MG63 (cell line): ENCODE results near the gene LMLN. TPM values are rescaled to one million over a fixed set of nuclear protein-coding genes. Genes with fewer than 3 reads are reported as not detected.

ENCODE experiments used
- DNase-seq: peaks from one replicate; pipeline ENCODE4 v3.0.0-alpha.2; 2020
- H3K27me3 ChIP-seq: fragments of 250-450 bp; sonication (Bioruptor Pico); 2 replicates; pipeline ENCODE4 v1.5.1; 2020; ENCODE audit warnings: mild to moderate bottlenecking, moderate library complexity
- H3K36me3 ChIP-seq: fragments of 250-450 bp; sonication (Bioruptor Pico); 2 replicates; pipeline ENCODE4 v1.5.1; 2020; ENCODE audit warnings: mild to moderate bottlenecking, moderate library complexity
- H3K4me3 ChIP-seq: fragments of 250-450 bp; sonication (Bioruptor Pico); 2 replicates; pipeline ENCODE4 v1.5.1; 2020; ENCODE audit warnings: mild to moderate bottlenecking, moderate library complexity
- H3K9me3 ChIP-seq: fragments of 250-450 bp; sonication (Bioruptor Pico); 2 replicates; pipeline ENCODE4 v1.5.1; 2020; ENCODE audit warnings: mild to moderate bottlenecking, moderate library complexity
- total RNA-seq: library from RNA; depleted of rRNA; stranded (reverse); fragments of >200 nt; shearing (Covaris generic); gene quantifications from 2 replicates; pipeline ENCODE4 v1.2.3, GENCODE V29; 2014; ENCODE audit warnings: low replicate concordance

The LMLN gene
- total RNA-seq, 1 experiment from 2014 or later, result 3.5 TPM

DNA sequence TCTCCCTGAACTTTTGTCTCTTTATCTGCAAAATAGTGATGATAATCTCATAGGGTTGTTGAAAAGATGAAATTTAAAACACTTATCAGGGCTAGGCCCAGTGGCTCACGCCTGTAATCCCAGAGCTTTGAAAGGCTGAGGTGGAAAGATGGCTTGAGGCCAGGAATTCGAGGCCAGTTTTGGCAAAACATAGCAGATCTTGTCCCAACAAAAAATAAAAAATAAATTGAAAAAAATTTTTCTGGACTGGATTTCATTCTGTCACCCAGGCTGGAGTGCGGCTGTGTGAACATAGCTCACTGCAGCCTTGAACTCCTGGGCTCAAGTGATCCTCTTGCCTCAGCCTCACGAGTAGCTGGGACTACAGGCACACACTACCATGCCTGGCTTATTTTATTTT is 29.6 kb downstream of the LMLN start:
- Histone ChIP-seq H3K36me3 (no peaks in the 10 kb centered on the region; the same call in 1 of the 2 replicates), H3K4me3 (no peak overlapping the region), H3K9me3 (no peaks in the 10 kb centered on the region), H3K27me3 (no peaks in the 10 kb centered on the region)
- no peak for DNase-seq

DNA sequence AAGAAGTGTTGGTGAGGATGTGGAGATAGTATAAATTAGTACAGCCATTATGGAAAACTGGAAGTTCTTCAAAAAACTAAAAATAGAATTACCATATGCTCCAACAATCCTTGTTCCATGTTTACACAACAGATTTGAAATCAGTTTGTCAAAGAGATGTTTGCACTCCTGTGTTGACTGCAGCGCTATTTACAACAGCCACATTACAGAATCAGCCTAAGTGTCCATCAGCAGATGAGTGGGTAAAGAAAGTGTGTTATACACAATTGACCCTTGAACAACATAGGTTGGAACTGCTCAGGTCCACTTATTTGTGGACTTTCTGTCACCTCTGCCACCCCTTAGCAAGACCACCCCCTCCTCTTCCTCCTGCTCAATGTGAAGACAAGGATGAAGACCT is 34.7 kb downstream of the LMLN start:
- H3K9me3 ChIP-seq, result no peaks in the 10 kb centered on the region
- DNase-seq, result no peak
- no peaks in the 10 kb centered on the region; the same call in 1 of the 2 replicates for H3K36me3 ChIP-seq
- H3K4me3 ChIP-seq, result no peak overlapping the region
- no peaks in the 10 kb centered on the region for H3K27me3 ChIP-seq

DNA sequence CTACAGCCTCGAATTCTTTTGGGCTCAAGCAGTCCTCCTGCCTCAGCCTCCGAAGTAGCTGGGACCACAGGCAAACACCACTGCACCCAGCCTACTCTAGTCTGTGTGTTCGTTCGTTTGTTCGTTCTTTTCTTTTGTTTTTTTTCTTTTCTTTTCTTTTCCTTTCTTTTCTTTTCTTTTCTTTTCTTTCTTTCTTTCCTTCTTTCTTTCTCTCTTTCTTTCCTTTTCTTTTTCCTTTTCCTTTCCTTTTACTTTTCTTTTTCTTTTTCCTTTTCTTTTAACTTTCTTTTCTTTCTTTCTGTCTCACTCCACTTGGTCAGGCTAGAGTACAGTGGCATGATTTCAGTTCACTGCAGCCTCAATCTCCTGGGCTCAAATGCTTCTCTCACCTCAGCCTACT is 36.8 kb downstream of the LMLN start:
- Histone ChIP-seq H3K27me3 (no peaks in the 10 kb centered on the region), H3K4me3 (no peak overlapping the region), H3K9me3 (no peaks in the 10 kb centered on the region), H3K36me3 (no peaks in the 10 kb centered on the region)
- DNase-seq, result no peak

DNA sequence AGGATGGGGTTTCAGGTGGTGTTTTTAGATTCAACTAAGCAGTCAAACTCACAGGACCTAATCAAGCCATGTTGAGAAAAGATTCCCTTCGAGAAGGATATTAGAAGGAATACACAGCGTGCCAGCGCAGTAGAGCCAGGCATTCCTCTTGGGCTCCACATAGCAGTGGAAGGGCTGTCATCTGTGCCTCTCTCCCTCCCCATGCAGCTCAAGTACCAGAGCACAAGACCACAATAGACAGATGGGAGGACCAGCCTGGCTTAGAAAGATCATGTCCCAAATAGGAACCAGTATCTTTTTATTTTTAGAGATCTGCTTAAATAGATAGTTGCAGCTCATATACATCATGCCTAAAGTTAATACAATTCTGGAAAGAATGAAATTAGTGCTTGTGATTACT is 37.9 kb downstream of the LMLN start:
- DNase-seq, result no peak
- H3K9me3 ChIP-seq, result no peaks in the 10 kb centered on the region
- H3K36me3 ChIP-seq, result no peaks in the 10 kb centered on the region
- H3K27me3 ChIP-seq, result no peaks in the 10 kb centered on the region
- no peak overlapping the region for H3K4me3 ChIP-seq

DNA sequence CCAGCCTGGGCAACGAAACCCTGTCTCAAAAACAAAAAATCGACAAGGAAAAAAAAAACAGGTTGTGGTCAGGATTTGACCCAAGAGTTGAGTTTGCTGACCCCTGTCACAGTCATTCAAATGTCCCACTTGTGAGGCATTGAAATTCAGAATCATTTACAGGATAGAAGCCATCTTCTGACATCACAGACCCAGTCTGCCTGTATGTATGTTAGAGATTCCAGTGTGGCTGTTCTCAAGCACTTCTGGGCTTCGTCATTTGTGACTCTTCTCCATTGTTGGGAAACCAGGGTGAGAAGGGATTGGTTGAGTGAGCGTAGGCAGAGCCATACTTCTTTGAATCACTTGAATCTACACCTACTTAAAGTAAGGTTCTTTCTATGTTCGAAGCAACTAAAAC is 57.1 kb downstream of the LMLN start:
- Histone ChIP-seq H3K27me3 (no peaks in the 10 kb centered on the region), H3K9me3 (no peaks in the 10 kb centered on the region), H3K4me3 (no peak overlapping the region), H3K36me3 (no peaks in the 10 kb centered on the region)
- no peak for DNase-seq

DNA sequence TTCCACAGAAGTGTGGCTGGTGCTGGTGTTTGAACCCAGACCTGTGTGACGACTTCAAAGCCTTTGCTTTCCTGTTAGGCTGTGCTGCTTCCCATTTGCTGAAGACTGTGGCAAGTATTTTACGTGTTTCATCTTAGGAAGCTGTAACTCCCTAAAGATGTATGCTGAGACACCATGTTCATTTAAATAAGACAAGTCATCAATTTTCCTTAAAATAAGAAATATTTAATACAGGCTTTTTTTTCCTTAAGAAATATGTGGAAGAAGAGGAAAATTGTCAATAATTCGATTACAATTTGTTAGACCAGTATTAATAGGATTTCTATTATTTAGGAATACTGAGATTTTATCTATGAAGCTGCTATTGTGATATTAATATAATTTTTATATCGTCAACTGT is 58.4 kb downstream of the LMLN start:
- H3K27me3 ChIP-seq, result no peaks in the 10 kb centered on the region
- H3K9me3 ChIP-seq, result no peaks in the 10 kb centered on the region
- DNase-seq, result no peak
- H3K36me3 ChIP-seq, result no peaks in the 10 kb centered on the region
- no peak overlapping the region for H3K4me3 ChIP-seq

DNA sequence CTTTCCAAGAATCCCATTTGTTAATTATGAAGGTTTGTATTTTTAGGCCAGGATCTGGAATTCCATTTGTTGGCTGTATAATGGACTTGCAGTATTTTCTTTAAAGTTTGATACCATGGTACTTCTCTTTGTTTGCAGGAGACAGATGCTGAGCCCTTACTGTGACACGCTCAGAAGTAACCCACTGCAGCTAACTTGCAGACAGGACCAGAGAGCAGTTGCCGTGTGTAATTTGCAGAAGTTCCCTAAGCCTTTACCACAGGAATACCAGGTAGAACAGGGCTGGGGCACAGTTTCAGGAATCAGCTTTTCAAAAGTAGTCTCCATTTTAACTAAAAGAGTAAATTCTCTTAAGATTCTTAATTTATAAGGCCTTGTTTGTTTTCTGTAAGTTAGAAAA is 59.1 kb downstream of the LMLN start:
- Histone ChIP-seq H3K9me3 (no peaks in the 10 kb centered on the region), H3K4me3 (no peak overlapping the region), H3K36me3 (no peaks in the 10 kb centered on the region), H3K27me3 (no peaks in the 10 kb centered on the region)
- DNase-seq, result no peak

DNA sequence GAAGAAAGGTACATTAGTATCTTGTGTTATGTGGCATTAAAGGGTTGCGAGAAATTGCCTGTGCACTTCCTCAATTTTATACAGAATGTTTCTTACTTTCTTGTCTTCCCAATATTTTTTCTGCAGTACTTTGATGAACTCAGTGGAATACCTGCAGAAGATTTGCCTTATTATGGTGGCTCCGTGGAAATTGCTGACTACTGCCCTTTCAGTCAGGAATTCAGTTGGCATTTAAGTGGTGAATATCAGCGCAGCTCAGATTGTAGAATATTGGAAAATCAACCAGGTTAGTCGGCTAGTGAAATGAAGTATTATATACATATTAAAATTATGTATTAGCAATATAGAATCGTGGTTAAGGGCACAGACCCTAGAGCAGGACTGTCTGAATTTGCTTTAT is 61.3 kb downstream of the LMLN start:
- H3K27me3 ChIP-seq, result no peaks in the 10 kb centered on the region
- no peaks in the 10 kb centered on the region for H3K9me3 ChIP-seq
- H3K36me3 ChIP-seq, result no peaks in the 10 kb centered on the region
- no peak overlapping the region for H3K4me3 ChIP-seq
- DNase-seq, result no peak

DNA sequence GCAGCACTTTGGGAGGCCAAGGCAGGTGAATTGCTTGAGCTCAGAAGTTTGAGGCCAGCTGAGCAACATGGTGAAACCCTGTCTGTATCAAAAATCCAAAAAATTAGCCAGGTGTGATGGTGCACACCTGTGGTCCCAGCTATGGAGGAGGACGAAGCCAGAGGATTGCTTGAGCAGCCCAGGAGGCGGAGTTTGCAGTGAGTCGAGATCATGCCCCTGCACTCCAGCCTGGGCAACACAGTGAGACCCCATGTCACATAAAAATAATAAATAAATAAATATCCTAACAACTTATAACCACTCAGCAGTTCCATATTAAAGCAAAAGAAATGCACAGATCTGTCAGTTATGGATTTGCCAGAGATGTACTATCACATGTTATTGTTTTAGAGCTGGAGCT is 62.6 kb downstream of the LMLN start:
- Histone ChIP-seq H3K4me3 (no peak overlapping the region), H3K9me3 (no peaks in the 10 kb centered on the region), H3K27me3 (no peaks in the 10 kb centered on the region), H3K36me3 (no peaks in the 10 kb centered on the region)
- DNase-seq, result no peak

DNA sequence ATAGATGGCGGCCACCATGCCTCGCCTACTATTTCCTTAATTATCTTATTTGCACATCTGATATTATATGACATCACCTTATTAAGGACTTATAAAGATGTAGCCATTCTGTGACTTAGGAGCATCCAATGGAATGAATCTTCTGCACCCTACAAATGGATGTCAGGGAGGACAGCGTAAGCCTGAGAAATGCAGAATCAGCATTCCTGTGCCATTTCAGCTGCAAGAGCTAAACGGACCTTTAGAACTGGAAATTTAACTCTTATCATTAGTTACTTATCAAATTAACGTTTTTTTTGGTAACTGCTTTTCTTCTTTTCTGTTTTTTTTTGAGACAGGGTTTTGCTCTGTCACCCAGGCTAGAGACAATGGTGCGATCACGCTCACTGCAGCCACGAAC is 65.6 kb downstream of the LMLN start:
- H3K4me3 ChIP-seq, result no peak overlapping the region
- no peak for DNase-seq
- H3K36me3 ChIP-seq, result no peaks in the 10 kb centered on the region
- no peaks in the 10 kb centered on the region for H3K27me3 ChIP-seq
- H3K9me3 ChIP-seq, result no peaks in the 10 kb centered on the region

DNA sequence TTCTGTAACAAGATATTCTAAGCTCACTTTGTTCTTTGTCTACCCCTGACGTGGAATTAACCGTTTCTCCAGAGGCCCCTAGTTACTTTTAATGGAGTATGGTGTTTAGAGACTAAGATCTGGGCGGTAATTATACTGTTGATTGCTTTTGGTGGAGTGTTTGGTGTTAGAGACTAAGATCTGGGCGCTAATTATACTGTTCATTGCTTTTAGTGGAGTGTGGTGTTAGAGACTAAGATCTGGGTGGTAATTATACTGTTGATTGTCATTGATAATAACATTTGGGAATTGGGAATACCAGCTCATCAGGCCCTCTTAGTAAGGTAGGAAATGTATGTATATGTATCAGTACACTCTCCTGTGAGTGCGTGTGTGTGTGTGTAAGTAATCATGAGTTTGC is 66.6 kb downstream of the LMLN start:
- H3K36me3 ChIP-seq, result no peaks in the 10 kb centered on the region
- H3K27me3 ChIP-seq, result no peaks in the 10 kb centered on the region
- no peaks in the 10 kb centered on the region for H3K9me3 ChIP-seq
- no peak for DNase-seq
- no peak overlapping the region for H3K4me3 ChIP-seq

DNA sequence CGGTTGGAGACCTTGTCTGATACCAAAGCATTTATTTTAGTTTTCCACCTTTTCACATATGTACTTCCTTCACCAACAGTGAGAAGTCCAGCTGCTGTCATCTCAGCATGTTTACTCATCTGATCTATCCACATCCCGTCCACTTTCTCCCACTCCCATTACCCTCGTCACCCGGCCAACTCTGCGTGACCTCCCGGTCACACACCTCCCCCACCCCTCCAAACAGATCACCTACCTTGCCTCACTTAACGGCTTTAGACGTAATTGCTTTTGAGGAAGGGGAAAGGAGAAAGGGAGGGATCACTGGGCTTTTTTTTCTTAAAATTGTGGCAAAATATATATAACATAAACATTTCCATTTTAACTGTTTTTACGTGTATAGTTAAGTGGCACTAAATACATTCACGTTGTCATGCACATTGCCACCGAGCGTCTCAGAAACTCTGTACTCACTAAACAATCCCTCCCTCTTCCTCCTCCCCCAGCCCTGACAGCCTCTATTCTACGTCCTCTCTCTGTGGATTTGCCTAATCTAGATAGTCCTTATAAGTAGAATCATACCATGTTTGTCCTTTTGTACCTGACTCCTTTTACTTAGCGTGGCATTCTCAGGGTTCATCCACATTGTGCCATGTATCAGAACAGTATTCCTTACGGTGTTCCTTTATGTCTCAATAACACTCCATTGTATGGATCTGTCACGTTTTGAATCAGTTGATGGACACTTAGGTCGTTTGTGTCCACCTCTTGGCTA is 67.2 kb downstream of the LMLN start:
- Histone ChIP-seq H3K9me3 (no peaks in the 10 kb centered on the region), H3K4me3 (no peak overlapping the region), H3K27me3 (no peaks in the 10 kb centered on the region), H3K36me3 (no peaks in the 10 kb centered on the region)
- DNase-seq, result no peak

DNA sequence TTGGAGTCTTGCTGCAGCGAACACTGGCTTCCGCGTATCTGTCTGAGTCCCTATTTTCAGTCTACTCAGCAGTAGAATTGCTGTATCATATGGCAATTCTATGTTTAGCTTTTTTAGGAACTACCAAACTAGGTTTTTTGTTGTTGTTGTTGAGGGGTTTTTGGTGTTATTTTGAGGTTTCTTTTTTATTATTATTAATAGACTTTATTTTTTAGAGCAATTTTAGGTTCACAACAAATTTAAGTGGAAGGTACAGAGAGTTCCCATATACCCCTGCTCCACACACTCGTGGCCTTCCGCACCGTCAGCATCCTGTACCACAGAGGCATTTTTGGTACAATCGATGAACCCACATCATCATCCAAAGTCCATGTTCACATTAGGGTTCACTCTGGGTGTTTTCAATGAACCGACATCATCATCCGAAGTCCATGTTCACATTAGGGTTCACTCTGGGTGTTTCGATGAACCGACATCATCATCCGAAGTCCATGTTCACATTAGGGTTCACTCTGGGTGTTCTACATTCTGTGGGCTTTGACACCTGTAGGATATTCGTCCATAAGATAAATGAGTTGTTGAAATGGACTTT is 67.9 kb downstream of the LMLN start:
- H3K27me3 ChIP-seq, result no peaks in the 10 kb centered on the region
- DNase-seq, result no peak
- no peak overlapping the region for H3K4me3 ChIP-seq

DNA sequence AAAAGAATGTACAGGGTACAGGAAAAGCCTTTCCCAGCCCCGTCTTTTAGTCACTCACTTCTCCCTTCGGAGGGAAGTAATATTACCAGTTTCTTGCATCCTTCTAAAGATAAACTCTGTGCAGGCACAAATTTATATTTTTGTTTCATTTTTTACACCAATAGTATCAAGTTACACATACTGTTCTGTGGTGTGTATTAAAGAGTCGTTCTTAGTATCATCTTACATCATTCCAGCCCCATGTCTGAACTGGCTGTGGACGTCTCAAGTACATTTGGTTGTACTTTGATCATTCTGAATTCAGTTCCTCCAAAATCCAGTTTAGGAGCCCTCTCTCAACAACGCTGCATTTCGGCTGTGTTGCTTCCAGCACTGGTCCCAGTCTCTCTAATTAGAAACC is 68.7 kb downstream of the LMLN start:
- Histone ChIP-seq H3K27me3 (no peaks in the 10 kb centered on the region), H3K4me3 (no peak overlapping the region), H3K9me3 (no peaks in the 10 kb centered on the region), H3K36me3 (no peaks in the 10 kb centered on the region)
- no peak for DNase-seq

More for the DNA sequence above, 67.9 kb downstream of the LMLN start:
- Histone ChIP-seq H3K9me3 (no peaks in the 10 kb centered on the region), H3K36me3 (no peaks in the 10 kb centered on the region)

DNA sequence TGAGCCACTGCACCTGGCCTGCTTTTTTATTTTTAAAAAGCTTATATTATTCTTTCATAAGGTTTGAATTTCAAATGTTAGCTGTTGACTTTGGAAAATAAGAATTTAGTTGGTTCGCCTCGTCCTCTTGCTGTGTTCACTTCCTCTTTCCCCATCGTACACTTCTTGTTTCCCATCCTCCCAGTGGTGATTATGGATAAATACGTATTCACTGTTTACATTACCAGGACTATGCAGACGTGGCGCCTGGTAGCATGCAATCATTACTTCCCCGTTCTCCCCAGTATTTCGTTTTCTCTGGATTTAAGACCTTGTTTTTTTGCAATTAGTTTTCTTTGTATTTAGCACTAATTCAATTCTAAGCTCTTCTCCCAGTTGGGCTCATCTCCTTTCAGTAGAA is 70.1 kb downstream of the LMLN start:
- no peaks in the 10 kb centered on the region for H3K27me3 ChIP-seq
- H3K36me3 ChIP-seq, result no peaks in the 10 kb centered on the region
- no peak for DNase-seq
- no peak overlapping the region for H3K4me3 ChIP-seq
- H3K9me3 ChIP-seq, result no peaks in the 10 kb centered on the region

DNA sequence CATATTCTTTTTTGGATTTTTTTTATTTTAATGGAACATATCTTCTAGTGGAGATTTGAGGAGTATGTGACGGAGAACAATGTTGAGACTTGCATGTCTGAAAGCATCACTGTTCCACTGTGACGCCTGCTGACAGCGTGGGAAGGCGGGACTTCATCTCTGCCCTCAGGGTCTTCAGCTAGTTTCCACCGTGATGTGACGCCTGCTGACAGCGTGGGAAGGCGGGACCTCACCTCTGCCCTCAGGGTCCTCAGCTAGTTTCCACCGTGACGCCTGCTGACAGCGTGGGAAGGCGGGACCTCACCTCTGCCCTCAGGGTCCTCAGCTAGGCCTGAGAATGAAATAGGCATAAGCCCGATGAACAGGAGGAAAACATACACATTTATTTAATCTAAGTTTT is 70.7 kb downstream of the LMLN start:
- DNase-seq, result no peak
- Histone ChIP-seq H3K27me3 (no peaks in the 10 kb centered on the region), H3K4me3 (no peak overlapping the region), H3K36me3 (no peaks in the 10 kb centered on the region; the same call in 1 of the 2 replicates), H3K9me3 (no peaks in the 10 kb centered on the region)

DNA sequence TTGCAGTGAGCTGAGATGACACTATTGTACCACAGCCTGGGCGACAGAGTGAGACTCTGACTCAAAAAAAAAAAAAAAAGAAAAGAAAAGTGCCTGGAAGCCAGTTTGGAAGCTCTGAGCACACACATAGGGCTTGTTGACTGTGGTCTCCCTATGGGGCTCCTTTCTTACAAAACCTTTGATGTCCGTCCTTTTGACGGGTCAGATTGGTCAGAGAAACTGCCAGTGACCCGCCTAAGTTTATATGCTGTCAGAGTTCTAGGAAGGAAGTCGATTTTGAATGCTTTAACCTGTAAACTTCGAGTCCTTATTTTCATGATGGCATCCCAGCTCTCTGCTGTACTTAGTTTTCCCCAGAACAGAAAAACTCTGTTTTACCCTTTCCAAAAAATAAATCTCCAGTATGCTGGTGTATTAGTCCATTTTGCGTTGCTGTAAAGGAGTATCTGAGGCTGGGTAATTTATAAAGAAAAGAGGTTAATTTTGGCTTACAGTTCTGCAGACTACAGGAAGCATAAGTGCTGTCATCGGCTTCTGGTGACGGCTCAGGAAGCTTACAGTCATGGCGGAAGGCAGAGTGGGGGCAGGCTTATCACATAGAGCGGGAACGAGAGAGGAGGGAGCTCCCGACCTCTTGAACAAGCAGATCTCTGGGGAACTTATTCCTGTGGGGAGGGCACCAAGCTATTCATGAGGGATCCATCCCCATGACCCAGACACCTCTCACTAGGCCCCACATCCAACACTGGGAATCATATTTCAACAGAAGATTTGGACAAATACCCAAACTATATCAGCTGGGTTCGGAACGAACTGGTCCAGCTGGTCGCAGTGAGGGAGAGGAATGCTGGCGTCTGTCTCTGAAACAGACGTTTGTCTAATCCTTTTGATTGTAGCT is 72.3 kb downstream of the LMLN start:
- H3K4me3 ChIP-seq, result no peak overlapping the region
- no peaks in the 10 kb centered on the region for H3K9me3 ChIP-seq
- no peaks in the 10 kb centered on the region; the same call in 1 of the 2 replicates for H3K36me3 ChIP-seq
- DNase-seq, result no peak
- H3K27me3 ChIP-seq, result no peaks in the 10 kb centered on the region
